ENCODE results near the gene HNF4A. TPM values are rescaled to one million over a fixed set of nuclear protein-coding genes. Genes with fewer than 3 reads are reported as not detected.

Gene HNF4A
- total RNA-seq, result 10 to 100 TPM; 56.3 to 58.0 TPM
- polyA plus RNA-seq (2013, experiment 1 of 2), result 12.3 TPM
- 15.2 TPM for polyA plus RNA-seq (2013, experiment 2 of 2)
- long read RNA-seq, experiment 1, partial matches to known transcripts, result 0 of 15 reads
- long read RNA-seq, experiment 1, other reads (novel, unspliced or antisense), result 12 of 15 reads
- long read RNA-seq, experiment 2, full-length matches to known transcripts, result 42 of 61 reads
- long read RNA-seq, experiment 2, partial matches to known transcripts, result 15 of 61 reads
- long read RNA-seq, experiment 2, other reads (novel, unspliced or antisense), result 4 of 61 reads
- long read RNA-seq, experiment 3, transcript HNF4A-206 (10 exons, 1,339 nt), result minor isoform, 7 of 85 reads
- long read RNA-seq, experiment 3, transcript HNF4A-202 (10 exons, 1,470 nt), result major isoform, 35 of 85 reads
- long read RNA-seq, experiment 3, partial matches to known transcripts, result 22 of 85 reads
- long read RNA-seq, experiment 3, other reads (novel, unspliced or antisense), result 21 of 85 reads
- long read RNA-seq, experiment 4, full-length matches to known transcripts, result 8 of 11 reads
- long read RNA-seq, experiment 4, partial matches to known transcripts, result 2 of 11 reads
- long read RNA-seq, experiment 4, other reads (novel, unspliced or antisense), result 1 of 11 reads

DNA sequence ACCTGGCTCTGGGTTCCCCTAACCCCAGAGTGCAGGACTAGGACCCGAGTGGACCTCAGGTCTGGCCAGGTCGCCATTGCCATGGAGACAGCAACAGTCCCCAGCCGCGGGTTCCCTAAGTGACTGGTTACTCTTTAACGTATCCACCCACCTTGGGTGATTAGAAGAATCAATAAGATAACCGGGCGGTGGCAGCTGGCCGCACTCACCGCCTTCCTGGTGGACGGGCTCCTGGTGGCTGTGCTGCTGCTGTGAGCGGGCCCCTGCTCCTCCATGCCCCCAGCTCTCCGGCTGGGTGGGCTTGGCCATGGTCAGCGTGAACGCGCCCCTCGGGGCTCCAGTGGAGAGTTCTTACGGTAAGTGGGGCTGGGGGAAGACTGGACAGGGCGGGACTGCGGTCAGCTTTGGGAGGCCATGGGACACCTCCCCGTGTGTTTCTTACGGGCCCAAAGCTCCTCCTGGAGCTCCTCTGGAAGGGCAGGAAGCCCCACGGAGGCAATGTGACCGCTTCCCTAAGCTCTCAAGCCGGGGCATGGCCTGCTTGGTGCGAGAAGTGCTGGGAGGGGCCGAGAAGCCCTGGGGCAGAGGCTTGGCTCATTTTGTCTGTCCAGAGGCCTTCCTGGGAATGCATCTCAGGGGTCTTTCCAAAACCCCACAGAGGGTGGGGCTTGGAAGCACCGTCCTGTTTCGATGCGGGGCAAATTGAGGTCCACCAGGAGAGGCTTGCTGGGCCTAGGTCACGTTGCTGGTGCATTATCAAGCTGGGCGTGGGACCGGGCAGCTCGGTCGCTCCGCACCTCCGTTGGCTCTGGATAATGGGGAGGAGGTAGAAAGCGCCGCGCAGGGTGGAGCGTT is at the start of gene HNF4A:
Gene HNF4A (plus strand): TSS at position 202 of the 855 bp plus-strand sequence. CDS start 106 bp downstream, at position 308.
- H3K9me3 Mint-ChIP-seq, result no peaks in the 10 kb centered on the region
- Histone ChIP-seq H3K4me3 (ENCODE audit: low read length) (peak within 1 kb of the TSS; percentile 80), H3K9ac (ENCODE audit: extremely low read depth, low read length, poor library complexity, severe bottlenecking) (peak within 1 kb of the TSS; percentile 47), H3K27ac (ENCODE audit: low read depth, low read length) (peak within 1 kb of the TSS; percentile 21), H3K9me3 (ENCODE audit: control insufficient read depth, low read length) (no peaks in the 10 kb centered on the region), H3K27me3 (ENCODE audit: control insufficient read depth, insufficient read depth, low read length, poor library complexity, severe bottlenecking) (no peaks in the 10 kb centered on the region), H3K4me1 (ENCODE audit: control insufficient read depth, insufficient read depth, low read length) (peaks cover 7% of the 10 kb centered on the region), H3K36me3 (ENCODE audit: control insufficient read depth, insufficient read depth, low read length) (no peaks in the 10 kb centered on the region)
- peak within 1 kb of the TSS; percentile 82 for H3K27ac Mint-ChIP-seq
- H3K36me3 Mint-ChIP-seq (ENCODE audit: low read depth), result no peaks in the 10 kb centered on the region
- TF ChIP-seq, protein P1, sequence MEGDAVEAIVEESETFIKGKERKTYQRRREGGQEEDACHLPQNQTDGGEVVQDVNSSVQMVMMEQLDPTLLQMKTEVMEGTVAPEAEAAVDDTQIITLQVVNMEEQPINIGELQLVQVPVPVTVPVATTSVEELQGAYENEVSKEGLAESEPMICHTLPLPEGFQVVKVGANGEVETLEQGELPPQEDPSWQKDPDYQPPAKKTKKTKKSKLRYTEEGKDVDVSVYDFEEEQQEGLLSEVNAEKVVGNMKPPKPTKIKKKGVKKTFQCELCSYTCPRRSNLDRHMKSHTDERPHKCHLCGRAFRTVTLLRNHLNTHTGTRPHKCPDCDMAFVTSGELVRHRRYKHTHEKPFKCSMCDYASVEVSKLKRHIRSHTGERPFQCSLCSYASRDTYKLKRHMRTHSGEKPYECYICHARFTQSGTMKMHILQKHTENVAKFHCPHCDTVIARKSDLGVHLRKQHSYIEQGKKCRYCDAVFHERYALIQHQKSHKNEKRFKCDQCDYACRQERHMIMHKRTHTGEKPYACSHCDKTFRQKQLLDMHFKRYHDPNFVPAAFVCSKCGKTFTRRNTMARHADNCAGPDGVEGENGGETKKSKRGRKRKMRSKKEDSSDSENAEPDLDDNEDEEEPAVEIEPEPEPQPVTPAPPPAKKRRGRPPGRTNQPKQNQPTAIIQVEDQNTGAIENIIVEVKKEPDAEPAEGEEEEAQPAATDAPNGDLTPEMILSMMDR (conservative IDR thresholded peaks at IDR 0.05), result no peak
- no peak for DNase-seq
- peaks cover 53% of the 10 kb centered on the region for H3K4me1 Mint-ChIP-seq
- no peaks in the 10 kb centered on the region for H3K27me3 Mint-ChIP-seq (ENCODE audit: insufficient read depth)
- peak within 1 kb of the TSS; percentile 72 for H3K4me3 Mint-ChIP-seq
- WGBS, 2 experiments (ENCODE audit: insufficient coverage in 1 of 2, insufficient read length in 1 of 2), result 86 to 92% methylated on average over 14 to 40 of the region's 40 CpGs

- DNase-seq, result no peak
- Histone ChIP-seq H3K9me3 (ENCODE audit: control insufficient read depth, low read length) (no peaks in the 10 kb centered on the region), H3K27me3 (ENCODE audit: control insufficient read depth, insufficient read depth, low read length, poor library complexity, severe bottlenecking) (no peaks in the 10 kb centered on the region), H3K9ac (ENCODE audit: extremely low read depth, low read length, poor library complexity, severe bottlenecking) (no peak overlapping the region), H3K27ac (ENCODE audit: low read depth, low read length) (no peak overlapping the region), H3K4me3 (ENCODE audit: low read length) (no peak overlapping the region), H3K36me3 (ENCODE audit: control insufficient read depth, insufficient read depth, low read length) (peaks cover 6% of the 10 kb centered on the region), H3K4me1 (ENCODE audit: control insufficient read depth, insufficient read depth, low read length) (peaks cover 18% of the 10 kb centered on the region)
- H3K9me3 Mint-ChIP-seq, result no peaks in the 10 kb centered on the region
- peaks cover 21% of the 10 kb centered on the region for H3K4me1 Mint-ChIP-seq
- WGBS, 2 experiments (ENCODE audit: insufficient coverage in 1 of 2, insufficient read length in 1 of 2), result 94 to 97% methylated on average over 5 to 9 of the region's 9 CpGs
- no peak overlapping the region for H3K4me3 Mint-ChIP-seq
- TF ChIP-seq, protein P1 (conservative IDR thresholded peaks at IDR 0.05), result no peak
- H3K27ac Mint-ChIP-seq, result no peak overlapping the region
- peaks cover 5% of the 10 kb centered on the region for H3K36me3 Mint-ChIP-seq (ENCODE audit: low read depth)
- peaks cover 4% of the 10 kb centered on the region for H3K27me3 Mint-ChIP-seq (ENCODE audit: insufficient read depth)
Measured at GRCh38 chr20:44306927-44307326, 48.6 kb upstream of the HNF4A start.
